GM19463 (cell line): ENCODE data around the gene LRP1B.
"Not testable (repeated sequence)": the region's sequence is repeated elsewhere in the genome, so short reads cannot be mapped to it uniquely, and the experiment has no call there.

Source experiments
- ATAC-seq: cut with Tn5 transposase; IDR thresholded peaks from one replicate; pipeline ENCODE4 v1.9.1; 2021; ENCODE audit warnings: mild to moderate bottlenecking, moderate library complexity; ENCODE audit not compliant: unreplicated experiment

Gene LRP1B

GRCh38 chr2:142104134-142104758 is 26.6 kb downstream of the LRP1B start:
- ATAC-seq = no peak

GRCh38 chr2:142100970-142101369 is 29.8 kb downstream of the LRP1B start:
- ATAC-seq = no peak

- no peak for ATAC-seq
These were observed 30.5 kb downstream of the LRP1B start for GRCh38 chr2:142100139-142100873.

GRCh38 chr2:142097711-142098110 is 33.1 kb downstream of the LRP1B start:
- ATAC-seq = no peak

GRCh38 chr2:142095647-142096046 is 35.2 kb downstream of the LRP1B start:
- no peak for ATAC-seq

- no peak for ATAC-seq
These were observed 36.6 kb downstream of the LRP1B start for GRCh38 chr2:142094233-142094632.

GRCh38 chr2:142088058-142088568 is 42.7 kb downstream of the LRP1B start:
- no peak for ATAC-seq

GRCh38 chr2:142087585-142087984 is 43.2 kb downstream of the LRP1B start:
- ATAC-seq = not testable (repeated sequence)

- no peak for ATAC-seq
These were observed 48.4 kb downstream of the LRP1B start for GRCh38 chr2:142082368-142082767.

- no peak for ATAC-seq
These were observed 54.5 kb downstream of the LRP1B start for GRCh38 chr2:142076317-142076716.

- no peak for ATAC-seq
These were observed 55.0 kb downstream of the LRP1B start for GRCh38 chr2:142075826-142076225.

GRCh38 chr2:142069251-142069888 is 61.4 kb downstream of the LRP1B start:
- ATAC-seq = no peak

GRCh38 chr2:142065700-142066099 is 65.1 kb downstream of the LRP1B start:
- no peak for ATAC-seq

GRCh38 chr2:142065156-142065555 is 65.7 kb downstream of the LRP1B start:
- ATAC-seq = no peak

- no peak for ATAC-seq
These were observed 69.1 kb downstream of the LRP1B start for GRCh38 chr2:142061733-142062132.

- ATAC-seq = no peak
These were observed 72.7 kb downstream of the LRP1B start for GRCh38 chr2:142058149-142058548.

- no peak for ATAC-seq
These were observed 74.0 kb downstream of the LRP1B start for GRCh38 chr2:142056784-142057183.

GRCh38 chr2:142052220-142052863 is 78.5 kb downstream of the LRP1B start:
- ATAC-seq = no peak

- ATAC-seq = no peak
These were observed 82.2 kb downstream of the LRP1B start for GRCh38 chr2:142048581-142048980.

- ATAC-seq = no peak
These were observed 85.2 kb downstream of the LRP1B start for GRCh38 chr2:142045641-142046040.

GRCh38 chr2:142044197-142044596 is 86.6 kb downstream of the LRP1B start:
- ATAC-seq = no peak
